Measurements from ENCODE around the gene SULF2.

GRCh38 chr20:47701612-47702011 is 83.7 kb downstream of the SULF2 start:
- TF ChIP-seq CTCF (IDR thresholded peaks at IDR 0.05) (no peak), EZH2 (IDR thresholded peaks at IDR 0.05; ENCODE audit: borderline replicate concordance, insufficient read depth, low read depth, low read length, poor library complexity, severe bottlenecking) (no peak)
